ENCODE data around the gene C11orf91.
"Not testable (repeated sequence)": the region's sequence is repeated elsewhere in the genome, so short reads cannot be mapped to it uniquely, and the experiment has no call there.

C11orf91 gene

GRCh38 chr11:33721426-33721825, 20.8 kb upstream of the C11orf91 start:
- DNase-seq, result peak; percentile 14

GRCh38 chr11:33719587-33719986, 19.0 kb upstream of the C11orf91 start:
- DNase-seq, result no peak

- no peak for DNase-seq
These were observed 17.8 kb upstream of the C11orf91 start for GRCh38 chr11:33718440-33718839.

- peak; percentile 41 for DNase-seq
These were observed 15.6 kb upstream of the C11orf91 start for GRCh38 chr11:33716243-33716642.

- no peak for DNase-seq
These were observed 13.3 kb upstream of the C11orf91 start for GRCh38 chr11:33713856-33714398.

- no peak for DNase-seq
These were observed 12.7 kb upstream of the C11orf91 start for GRCh38 chr11:33713151-33713855.

- DNase-seq, result no peak
These were observed 11.8 kb upstream of the C11orf91 start for GRCh38 chr11:33712436-33712835.

- DNase-seq, result no peak
These were observed 8.8 kb upstream of the C11orf91 start for GRCh38 chr11:33709466-33709865.

GRCh38 chr11:33708985-33709384, 8.4 kb upstream of the C11orf91 start:
- no peak for DNase-seq

GRCh38 chr11:33707831-33708230, 7.2 kb upstream of the C11orf91 start:
- DNase-seq, result not testable (repeated sequence)

GRCh38 chr11:33706966-33707365, 6.3 kb upstream of the C11orf91 start:
- no peak for DNase-seq

- DNase-seq, result no peak
These were observed 5.9 kb upstream of the C11orf91 start for GRCh38 chr11:33706546-33706945.

- DNase-seq, result peak; percentile 17
These were observed 3.8 kb upstream of the C11orf91 start for GRCh38 chr11:33704240-33705002.

- DNase-seq, result no peak
These were observed 3.2 kb upstream of the C11orf91 start for GRCh38 chr11:33703788-33704187.

- no peak for DNase-seq
These were observed 2.6 kb upstream of the C11orf91 start for GRCh38 chr11:33703234-33703633.

- no peak for DNase-seq
These were observed 940 bp upstream of the C11orf91 start for GRCh38 chr11:33701302-33702230.

GRCh38 chr11:33700063-33700501, 544 bp downstream of the C11orf91 start:
- peak; percentile 64 for DNase-seq

- peak; percentile 38 for DNase-seq
These were observed 1.0 kb downstream of the C11orf91 start for GRCh38 chr11:33699515-33700062.

- DNase-seq, result no peak
These were observed 1.7 kb downstream of the C11orf91 start for GRCh38 chr11:33698921-33699320.

GRCh38 chr11:33697997-33698396, 2.6 kb downstream of the C11orf91 start:
- DNase-seq, result no peak

GRCh38 chr11:33696931-33697638, 3.5 kb downstream of the C11orf91 start:
- DNase-seq, result peak; percentile 6

- no peak for DNase-seq
These were observed 4.2 kb downstream of the C11orf91 start for GRCh38 chr11:33696411-33696810.
